Kidney (tissue), 14 donors: ENCODE measurements around the gene SCN2B. TPM values are rescaled to one million over a fixed set of nuclear protein-coding genes. Genes with fewer than 3 reads are reported as not detected.

Experiments
- DNase-seq, 5 donors: peaks; one replicate each; pipeline ENCODE4 v3.0.0-alpha.2; 2013 to 2020
- FAIRE-seq: peaks from 2 replicates; lab custom pipeline; 2012; peaks lifted over from hg19 to GRCh38; lab: Jason Lieb, UNC
- H3K27ac ChIP-seq, 2 donors: one replicate each; pipeline ENCODE4 v1.7.0; 2013; ENCODE audit warnings: low read depth in 2 of 2, low read length in 2 of 2, inconsistent platforms in 1 of 2
- H3K27me3 ChIP-seq: one replicate; pipeline ENCODE4 v1.7.1; 2013; ENCODE audit warnings: low read length, inconsistent platforms; ENCODE audit not compliant: control insufficient read depth, insufficient read depth
- H3K36me3 ChIP-seq, 3 donors: one replicate each; pipeline versions ENCODE4 v1.7.0 to v1.7.1; 2013; ENCODE audit warnings: low read length in 3 of 3, control low read depth in 1 of 3, inconsistent platforms in 1 of 3; ENCODE audit not compliant: insufficient read depth in 3 of 3, control insufficient read depth in 2 of 3
- H3K4me1 ChIP-seq, 3 donors: one replicate each; pipeline versions ENCODE4 v1.7.0 to v1.7.1; 2013; ENCODE audit warnings: low read length in 3 of 3, inconsistent platforms in 1 of 3, low read depth in 1 of 3; ENCODE audit not compliant: control insufficient read depth in 2 of 3, insufficient read depth in 2 of 3
- H3K4me3 ChIP-seq, 3 donors: one replicate each; pipeline versions ENCODE4 v1.7.0 to v1.8.1; 2013; ENCODE audit warnings: low read length in 3 of 3, control low read depth in 1 of 3, inconsistent platforms in 1 of 3
- H3K9ac ChIP-seq, 3 donors: one replicate each; pipeline versions ENCODE4 v1.7.0 to v1.7.1; 2013; ENCODE audit warnings: low read length in 3 of 3, control low read depth in 1 of 3, inconsistent platforms in 1 of 3
- H3K9me3 ChIP-seq, 3 donors: one replicate each; pipeline versions ENCODE4 v1.7.0 to v1.7.1; 2013; ENCODE audit warnings: low read length in 3 of 3, control low read depth in 1 of 3, inconsistent platforms in 1 of 3; ENCODE audit not compliant: control insufficient read depth in 2 of 3, insufficient read depth in 1 of 3
- CTCF ChIP-seq: IDR thresholded peaks from 3 replicates; pipeline ENCODE4 v1.5.1; 2012; ENCODE audit warnings: mild to moderate bottlenecking, moderate library complexity, borderline replicate concordance; ENCODE audit not compliant: insufficient read depth; ENCODE audit errors: extremely low read depth
- intact Hi-C: fragments of 100-400 bp; cut with DNase I; formaldehyde crosslinking; loops from one replicate; pipeline ENCODE4 v1.11.1; 2022
- polyA plus RNA-seq: library from polyadenylated mRNA; stranded (reverse); fragments of 350-450 nt; fragmentation: Illumina TruSeq; extraction: RNeasy Lipid Tissue Mini Kit (QIAGEN cat#74804); gene quantifications from one replicate; pipeline ENCODE4 v1.2.3, GENCODE V29; 2014; ENCODE audit warnings: low read depth, low replicate concordance; ENCODE audit not compliant: insufficient read depth
- total RNA-seq: library from RNA; stranded (reverse); fragmentation: NEBNext Ultra II Directional; extraction: Animal tissue kit (Norgen Biotek cat#: 25700); gene quantifications from one replicate; pipeline ENCODE4 v1.2.1, GENCODE V29; 2021
- donor health status: control.
- donor health status: control.
- donor health status: control.
- donor health status: control.
- donor health status: control.
- donor health status: DM: yes; HTN: yes; CAD: no.
- donor health status: Normal renal cell carcinoma (clear cell type).

The SCN2B gene
- total and polyA plus RNA-seq, 2 donors from 2014 or later: 0.25 to 0.54 TPM

- H3K27ac ChIP-seq: no peak overlapping the region
- H3K27me3 ChIP-seq: no peaks in the 10 kb centered on the region
- no peaks in the 10 kb centered on the region for H3K9me3 ChIP-seq
- no peak for FAIRE-seq
- no peak overlapping the region for H3K4me3 ChIP-seq
- intact Hi-C loops: no loop called here
- no peaks in the 10 kb centered on the region for H3K4me1 ChIP-seq
- no peak for DNase-seq
- H3K36me3 ChIP-seq: no peaks in the 10 kb centered on the region
- no peak overlapping the region for H3K9ac ChIP-seq
- no peak for TF ChIP-seq CTCF
Observed at GRCh38 chr11:118135051-118135795, 41.2 kb downstream of the SCN2B start.

- FAIRE-seq (no peak), DNase-seq (no peak)
Observed at GRCh38 chr11:118133816-118134215, 42.6 kb downstream of the SCN2B start.

GRCh38 chr11:118132385-118133151, 43.9 kb downstream of the SCN2B start:
- no peak overlapping the region for H3K4me3 ChIP-seq
- intact Hi-C loops: no loop called here
- no peak for TF ChIP-seq CTCF
- no peak overlapping the region for H3K9ac ChIP-seq
- no peaks in the 10 kb centered on the region for H3K27me3 ChIP-seq
- no peaks in the 10 kb centered on the region for H3K36me3 ChIP-seq
- no peaks in the 10 kb centered on the region for H3K4me1 ChIP-seq
- H3K9me3 ChIP-seq: no peaks in the 10 kb centered on the region
- DNase-seq (no peak), FAIRE-seq (no peak)
- H3K27ac ChIP-seq: no peak overlapping the region

More at GRCh38 chr11:118133816-118134215, 42.6 kb downstream of the SCN2B start:
- Histone ChIP-seq H3K27ac (no peak overlapping the region), H3K9me3 (no peaks in the 10 kb centered on the region), H3K9ac (no peak overlapping the region), H3K4me1 (no peaks in the 10 kb centered on the region), H3K36me3 (no peaks in the 10 kb centered on the region), H3K4me3 (no peak overlapping the region), H3K27me3 (no peaks in the 10 kb centered on the region)
- TF ChIP-seq CTCF: no peak
- intact Hi-C loops: no loop called here
